ENCODE measurements around the gene SPATA4. TPM values are rescaled to one million over a fixed set of nuclear protein-coding genes. Genes with fewer than 3 reads are reported as not detected.

The SPATA4 gene
- total and polyA plus RNA-seq, 10 of the 15 experiments (the other 5 are each of a cell fraction or from before 2014, with no cell fraction given): not detected

GRCh38 chr4:176210101-176210500 is 14.7 kb upstream of the SPATA4 start (continued):
- no peak for TF ChIP-seq ZNF207 (IDR thresholded peaks at IDR 0.05; ENCODE audit: borderline replicate concordance)
- no peak for TF ChIP-seq RFX5 (IDR thresholded peaks at IDR 0.05; ENCODE audit: low read depth, low read length)
- TF ChIP-seq WRNIP1 (IDR thresholded peaks at IDR 0.05; ENCODE audit: borderline replicate concordance, low read depth, low read length): no peak
- TF ChIP-seq EED (IDR thresholded peaks at IDR 0.05; ENCODE audit: low read depth): no peak

- TF ChIP-seq TCF7 (IDR thresholded peaks at IDR 0.05; ENCODE audit: borderline replicate concordance) (no peak), MTA3 (IDR thresholded peaks at IDR 0.05; ENCODE audit: borderline replicate concordance, low read length) (no peak), YBX1 (IDR thresholded peaks at IDR 0.05) (no peak), NFIC (IDR thresholded peaks at IDR 0.05; ENCODE audit: low read depth, low read length) (no peak), CBX3 (IDR thresholded peaks at IDR 0.05; ENCODE audit: borderline replicate concordance, low read depth) (no peak), CEBPZ (IDR thresholded peaks at IDR 0.05; ENCODE audit: low read depth, low read length) (no peak), ZSCAN29 (IDR thresholded peaks at IDR 0.05) (no peak), NRF1 (conservative IDR thresholded peaks at IDR 0.05; ENCODE audit: low read depth, low read length) (no peak), CHD2 (IDR thresholded peaks at IDR 0.05; ENCODE audit: borderline replicate concordance, low read depth, low read length) (no peak), TCF3 (IDR thresholded peaks at IDR 0.05; ENCODE audit: borderline replicate concordance, insufficient read depth, low read depth, low read length) (no peak), KAT2A (conservative IDR thresholded peaks at IDR 0.05; ENCODE audit: control insufficient read depth, low read depth, low read length) (no peak), NKRF (conservative IDR thresholded peaks at IDR 0.05) (no peak), HSF1 (IDR thresholded peaks at IDR 0.05; ENCODE audit: low read depth, low read length) (no peak)
- Histone ChIP-seq H3K9me3 (replicated peaks; ENCODE audit: control insufficient read depth, insufficient read depth, low read length) (no peaks in the 10 kb centered on the region), H3K4me2 (ENCODE audit: control insufficient read depth, insufficient read depth) (no peak overlapping the region), H3K36me3 (ENCODE audit: control insufficient read depth in 2 of 2, insufficient read depth in 2 of 2, low read length in 1 of 2) (no peaks in the 10 kb centered on the region), H3K27me3 (replicated peaks in 1 of 2; ENCODE audit: control insufficient read depth in 2 of 2, insufficient read depth in 2 of 2, low read length in 1 of 2) (no peaks in the 10 kb centered on the region; a peak in 1 of 4 replicates), H4K20me1 (ENCODE audit: control insufficient read depth, insufficient read depth) (no peaks in the 10 kb centered on the region), H3K4me3 (no peak overlapping the region), H3K79me2 (ENCODE audit: control insufficient read depth, insufficient read depth, low read length) (no peaks in the 10 kb centered on the region), H2AFZ (ENCODE audit: control insufficient read depth, low read depth, low read length) (no peak overlapping the region), H3K4me1 (ENCODE audit: control insufficient read depth, insufficient read depth, low read length) (no peaks in the 10 kb centered on the region), H3K27ac (ENCODE audit: control insufficient read depth, insufficient read depth) (no peak overlapping the region), H3K9ac (ENCODE audit: control insufficient read depth, insufficient read depth, low read length) (no peak overlapping the region)
- ChIA-PET POLR2A (no interaction called here), CTCF (interaction anchor here (1.1 kb wide), 1 partner anchor 14 kb away, joined by 3 read pairs; the partner anchor contains the start of gene SPATA4), SMC1A (ENCODE audit: uncharacterized antibody, unreplicated experiment) (no interaction called here), RAD21 (ENCODE audit: unreplicated experiment) (no interaction called here)
- FAIRE-seq: no peak
- no peak for ATAC-seq
- intact Hi-C loops (cut with micrococcal nuclease; ENCODE audit: unreplicated experiment): no loop called here
- DNase-seq (ENCODE audit: low read depth, low spot score): no peak
- in situ Hi-C loops (cut with MboI): no loop called here
- WGBS (ENCODE audit: insufficient coverage, insufficient replicate concordance, low lambda C conversion rate, missing lambda C conversion rate): 36% methylated on average over 4 of the region's 4 CpGs
- BruUV-seq (replicated peaks): no TSS peak
These were observed 14.2 kb upstream of the SPATA4 start for GRCh38 chr4:176209535-176209934.
